Fibroblast of gingiva (primary cell): Measurements from ENCODE around the gene CHRM4.

ENCODE experiments used
- DNase-seq: peaks from one replicate; pipeline ENCODE4 v3.0.0-alpha.2; 2011; ENCODE audit warnings: low read depth

Gene CHRM4

DNA sequence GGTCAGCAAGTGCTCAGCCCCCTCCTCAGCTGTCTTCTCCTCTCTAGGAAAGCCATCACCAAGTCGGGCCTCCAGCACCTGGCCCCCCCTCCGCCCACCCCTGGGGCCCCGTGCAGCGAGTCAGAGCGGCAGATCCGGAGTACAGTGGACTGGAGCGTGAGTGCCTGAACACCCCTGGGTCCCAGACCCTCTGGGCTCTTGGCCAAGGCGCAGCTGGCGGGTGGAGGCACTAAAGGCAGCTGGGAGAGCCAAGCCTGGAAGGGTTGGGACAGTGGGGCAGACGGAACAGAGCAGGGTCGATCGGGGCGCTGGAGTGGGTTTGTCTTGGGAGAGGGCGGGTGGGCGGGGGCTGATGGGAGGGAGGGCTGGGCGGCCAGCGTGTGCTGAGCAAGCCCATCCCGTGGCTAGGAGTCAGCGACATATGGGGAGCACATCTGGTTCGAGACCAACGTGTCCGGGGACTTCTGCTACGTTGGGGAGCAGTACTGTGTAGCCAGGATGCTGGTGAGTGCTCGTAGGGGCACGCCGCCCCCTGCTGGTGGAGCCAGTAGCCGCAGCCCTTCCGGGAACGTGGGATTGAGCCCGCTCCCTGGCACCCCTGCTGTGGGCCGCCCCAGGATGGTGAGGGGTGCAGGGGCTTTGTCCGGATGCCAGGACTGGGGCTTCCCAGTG lies 24.2 kb downstream of the CHRM4 start:
- DNase-seq = peak; percentile 41

DNA sequence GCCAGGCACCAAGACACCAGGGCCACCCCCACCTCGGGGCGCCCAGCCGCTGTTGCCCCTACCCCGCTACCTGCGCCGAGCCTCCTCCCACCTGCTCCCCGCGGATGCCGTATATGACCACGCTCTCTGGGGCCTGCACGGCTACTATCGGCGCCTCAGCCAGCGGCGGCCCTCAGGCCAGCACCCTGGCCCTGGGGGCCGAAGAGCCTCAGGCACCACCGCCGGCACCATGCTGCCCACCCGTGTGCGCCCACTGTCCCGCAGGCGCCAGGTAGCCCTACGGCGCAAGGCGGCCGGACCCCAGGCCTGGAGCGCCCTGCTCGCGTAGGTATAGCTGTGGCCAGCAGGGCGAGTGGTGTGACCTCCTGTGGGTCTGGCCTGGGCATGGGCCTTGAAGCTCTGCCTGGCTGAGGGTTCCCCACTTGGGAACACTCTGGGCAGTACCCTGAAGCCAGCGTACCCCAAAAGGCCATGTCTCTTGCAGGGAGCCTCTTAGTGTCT lies 24.9 kb downstream of the CHRM4 start:
- no peak for DNase-seq

DNA sequence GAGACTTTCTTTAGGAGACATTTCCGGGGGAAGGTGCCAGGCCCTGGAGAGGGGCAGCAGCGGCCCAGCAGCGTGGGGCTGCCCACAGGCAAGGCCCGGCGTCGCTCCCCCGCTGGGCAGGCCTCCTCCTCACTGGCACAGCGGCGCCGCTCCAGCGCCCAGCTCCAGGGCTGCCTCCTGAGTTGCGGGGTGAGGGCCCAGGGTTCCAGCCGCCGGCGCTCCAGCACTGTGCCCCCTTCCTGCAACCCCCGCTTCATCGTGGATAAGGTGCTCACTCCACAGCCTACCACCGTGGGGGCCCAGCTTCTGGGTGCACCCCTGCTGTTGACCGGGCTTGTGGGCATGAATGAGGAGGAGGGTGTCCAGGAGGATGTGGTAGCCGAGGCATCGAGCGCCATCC lies 25.3 kb downstream of the CHRM4 start:
- DNase-seq = no peak

DNA sequence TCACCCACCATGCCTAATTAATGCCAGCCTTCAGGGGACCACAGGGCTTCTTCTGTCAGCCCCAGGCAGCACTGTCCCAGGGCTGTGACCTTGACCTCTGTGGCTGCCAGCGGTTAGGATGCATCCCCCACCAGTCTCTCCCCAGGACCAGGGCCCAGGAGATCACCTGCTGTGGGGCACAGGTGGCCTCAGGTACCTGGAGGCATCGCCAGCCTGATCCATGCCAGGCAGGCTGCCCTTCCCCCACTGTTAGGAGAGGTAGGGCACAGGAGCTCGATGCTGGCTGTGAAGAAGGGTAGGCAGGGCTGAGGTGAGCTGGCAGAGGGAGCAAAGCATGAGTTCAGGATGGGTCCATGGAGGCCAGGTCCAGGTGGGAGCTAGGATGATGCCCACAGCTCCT lies 26.8 kb downstream of the CHRM4 start:
- no peak for DNase-seq

DNA sequence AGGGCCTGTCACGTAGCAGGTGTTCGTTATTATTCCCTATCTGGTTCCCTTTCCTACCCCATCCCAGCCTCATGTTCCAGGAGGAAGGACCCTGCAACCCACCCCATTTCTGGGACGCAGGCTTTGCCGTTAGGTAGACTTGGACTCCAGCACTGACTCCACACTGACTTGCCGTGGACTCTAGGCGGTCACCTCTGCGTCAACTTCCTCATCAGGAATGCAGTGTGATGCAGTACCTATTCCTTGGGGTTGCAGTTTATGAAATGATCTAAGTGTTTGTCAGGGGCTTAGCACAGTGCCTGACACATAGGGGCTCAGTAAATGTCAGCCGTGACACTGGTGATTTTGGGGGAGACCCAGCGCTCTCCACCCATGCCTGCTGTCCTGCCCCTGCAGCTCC lies 27.5 kb downstream of the CHRM4 start:
- DNase-seq = no peak

DNA sequence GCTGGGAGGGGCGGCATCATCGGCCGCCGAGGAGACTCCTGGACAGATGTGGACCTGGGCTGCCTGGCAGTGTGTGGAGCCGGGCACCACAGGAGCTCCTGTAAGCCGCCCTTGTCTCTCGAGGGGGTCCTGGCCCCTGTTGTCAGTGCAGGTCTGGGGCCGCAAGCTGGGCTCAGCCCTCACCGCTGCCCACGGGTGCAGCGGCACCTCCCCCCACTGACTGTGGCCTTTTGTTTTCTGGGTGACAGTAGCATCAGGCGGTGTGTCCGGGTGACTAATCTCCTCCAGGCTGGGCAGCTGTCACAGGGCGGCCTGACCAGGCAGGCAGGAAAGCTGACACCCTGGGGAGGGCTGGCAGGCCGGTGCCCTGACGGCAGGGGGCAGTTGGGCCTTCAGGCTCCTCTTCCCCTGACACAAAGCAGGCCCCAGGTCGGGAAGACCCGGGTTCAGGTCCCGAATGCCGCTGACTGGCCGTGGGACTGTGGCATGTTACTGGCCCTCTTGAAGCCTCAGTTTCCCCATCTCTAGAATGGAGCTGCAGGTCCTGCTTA lies 28.0 kb downstream of the CHRM4 start:
- DNase-seq = peak; percentile 67

DNA sequence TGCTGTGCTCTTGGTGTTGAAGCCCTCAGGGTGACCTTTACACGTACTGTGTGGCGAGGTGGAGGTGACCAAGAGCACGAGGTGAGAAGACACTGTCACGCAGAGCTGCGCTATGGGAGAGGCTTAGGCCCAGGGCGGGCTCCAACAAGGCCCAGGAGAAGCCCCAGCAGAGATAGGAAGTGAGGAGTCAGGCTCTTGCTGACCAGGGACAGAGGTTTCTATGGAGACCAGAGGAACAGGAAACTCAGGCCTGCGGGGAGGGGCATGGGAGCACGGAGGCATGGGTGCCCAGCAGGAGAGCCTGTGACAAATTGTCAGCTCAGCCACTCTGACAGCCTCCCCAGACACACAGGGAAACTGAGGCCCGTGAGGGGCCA lies 28.6 kb downstream of the CHRM4 start:
- DNase-seq = peak; percentile 61

DNA sequence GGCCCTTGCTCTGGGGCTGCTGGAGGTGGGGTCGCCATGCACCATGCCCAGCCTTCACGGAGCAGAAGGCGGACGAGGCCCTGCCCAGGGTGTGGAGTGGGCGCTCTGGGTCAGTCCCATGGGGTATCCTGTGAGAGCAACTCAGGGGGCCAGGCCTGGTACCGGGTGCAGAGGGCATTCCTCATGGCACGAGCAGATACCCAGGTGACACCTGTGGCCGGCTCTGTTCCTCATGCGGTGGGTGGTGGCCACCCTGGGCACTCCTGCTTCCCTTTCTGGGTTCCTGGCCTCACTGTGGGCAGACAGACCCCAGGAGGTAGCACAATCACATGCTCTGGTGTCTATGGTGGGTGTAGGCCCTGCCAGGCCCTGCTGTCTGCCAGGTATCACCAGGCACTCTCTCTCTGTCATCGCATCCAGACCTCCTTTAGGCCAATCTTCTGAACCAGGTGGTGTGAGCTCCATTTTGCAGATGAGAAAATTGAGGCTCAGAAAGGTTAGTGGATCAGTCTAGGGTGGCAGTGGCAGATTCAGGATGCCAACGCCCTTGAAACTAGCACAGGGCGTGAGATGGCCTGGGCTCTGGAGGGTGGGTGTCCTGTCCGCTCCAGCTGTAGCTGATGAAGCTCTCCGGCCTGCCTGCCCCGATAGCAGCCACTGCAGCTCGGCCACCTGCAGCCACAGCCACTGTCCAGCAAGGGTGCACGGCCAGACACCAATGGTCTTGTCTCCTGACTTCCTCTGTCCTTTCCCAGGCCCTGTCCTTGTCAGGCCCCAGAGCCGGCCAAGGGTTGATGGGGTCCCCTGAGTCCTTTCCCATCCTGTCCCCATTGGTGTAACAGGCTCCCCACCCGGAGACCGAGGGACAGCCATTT lies 29.2 kb downstream of the CHRM4 start:
- DNase-seq = no peak

DNA sequence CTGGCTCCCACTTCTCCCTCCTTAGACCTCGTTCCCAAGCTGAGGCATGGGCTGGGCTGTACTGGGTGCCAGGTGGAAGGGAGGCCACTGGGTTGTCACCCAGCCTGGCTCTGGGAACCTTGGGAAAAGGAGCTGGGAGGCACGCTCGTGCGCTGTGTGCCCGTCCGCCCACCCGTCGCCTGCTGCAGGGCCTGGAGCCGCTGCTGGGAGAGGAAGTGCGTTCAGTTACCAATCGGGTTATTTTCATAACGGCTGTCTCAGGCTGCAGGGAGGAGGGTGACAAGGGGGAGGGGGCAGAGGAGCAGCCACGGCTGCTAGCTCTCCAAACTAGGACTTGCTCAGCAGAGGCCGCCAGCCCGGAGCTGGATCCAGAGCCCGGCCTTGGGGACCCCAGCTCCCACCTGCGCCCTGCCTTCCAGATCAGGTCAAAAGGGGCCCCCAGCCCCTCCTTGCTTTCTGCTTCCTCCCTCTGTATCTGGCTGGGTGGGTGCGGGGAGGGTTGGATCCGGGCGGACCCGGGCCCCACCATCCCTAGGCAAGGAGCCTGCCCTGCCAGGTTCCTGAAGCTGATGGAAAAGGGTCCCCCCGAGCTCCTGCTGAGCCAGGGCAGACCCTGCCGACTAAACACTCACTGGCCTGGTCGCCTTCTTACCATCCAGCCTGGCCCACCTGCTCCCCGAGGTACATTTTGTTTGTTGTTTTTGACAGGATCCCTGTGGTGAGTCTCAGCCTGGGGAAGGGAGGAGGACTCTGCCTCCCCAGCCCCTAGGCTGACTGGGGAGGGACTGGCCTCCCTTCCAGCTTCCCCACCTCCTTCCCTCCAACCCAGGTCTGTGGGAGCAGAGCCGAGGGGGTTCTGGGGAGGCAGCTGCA lies 30.1 kb downstream of the CHRM4 start:
- DNase-seq = no peak

DNA sequence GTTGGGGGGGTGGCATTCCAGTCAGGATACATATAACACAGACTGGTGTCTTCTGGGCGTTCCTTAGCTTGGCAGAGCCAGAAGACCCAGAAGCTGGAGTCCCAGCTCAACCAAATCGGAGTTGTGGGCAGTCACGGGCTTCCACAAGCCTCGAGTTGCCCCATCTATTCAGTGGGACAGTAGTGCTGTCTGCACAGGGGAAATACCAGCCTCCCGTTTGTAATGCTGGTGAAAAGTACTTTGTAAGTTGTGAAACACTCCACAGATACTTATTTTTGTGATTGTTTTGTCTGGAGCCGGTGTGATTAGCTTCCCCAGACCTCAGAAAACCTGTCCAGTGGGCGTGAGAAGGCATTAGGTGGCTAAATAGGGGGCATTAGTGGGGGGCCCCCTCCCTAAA lies 30.7 kb downstream of the CHRM4 start:
- DNase-seq = no peak

DNA sequence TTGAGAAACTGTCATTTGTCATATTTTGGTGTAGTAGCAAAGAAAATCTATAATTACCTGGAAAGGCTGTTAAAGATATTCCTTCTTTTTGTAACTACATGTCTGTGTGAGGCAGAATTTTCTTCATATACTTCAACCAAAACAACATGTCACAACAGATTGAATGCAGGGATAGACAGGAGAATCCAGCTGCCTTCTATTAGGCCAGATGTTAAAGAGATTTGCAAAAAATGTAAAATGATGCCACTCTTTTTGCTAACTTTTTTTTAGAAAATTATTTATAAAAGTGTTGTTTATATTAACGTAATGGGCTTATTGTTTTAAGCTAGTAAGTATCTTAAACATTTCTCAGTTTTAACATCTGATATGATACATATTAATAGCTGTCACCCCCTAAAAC lies 31.6 kb downstream of the CHRM4 start:
- DNase-seq = peak; percentile 58

DNA sequence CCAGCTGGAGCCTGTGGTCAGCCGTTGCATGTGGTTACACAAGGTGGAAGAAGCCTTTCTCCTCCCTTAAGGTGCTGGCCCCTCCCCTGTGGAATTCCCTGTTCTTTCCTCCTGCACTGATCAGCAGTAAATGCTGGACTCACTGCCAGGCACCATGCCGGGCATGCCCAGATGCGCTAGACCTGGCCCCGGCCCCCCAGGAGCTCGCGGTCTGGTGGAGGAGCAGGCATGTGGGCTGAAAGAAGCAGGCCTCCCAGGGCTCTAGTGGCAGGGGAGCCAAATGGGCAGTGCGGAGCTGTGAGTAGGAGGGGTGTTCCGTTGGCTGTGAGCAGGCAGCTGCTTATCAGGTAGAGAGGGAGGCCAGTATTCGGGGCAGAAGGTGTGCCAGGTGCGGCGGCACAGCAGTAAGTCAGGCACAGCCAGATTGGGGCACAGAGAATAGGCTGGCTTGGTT lies 34.1 kb downstream of the CHRM4 start:
- DNase-seq = no peak

DNA sequence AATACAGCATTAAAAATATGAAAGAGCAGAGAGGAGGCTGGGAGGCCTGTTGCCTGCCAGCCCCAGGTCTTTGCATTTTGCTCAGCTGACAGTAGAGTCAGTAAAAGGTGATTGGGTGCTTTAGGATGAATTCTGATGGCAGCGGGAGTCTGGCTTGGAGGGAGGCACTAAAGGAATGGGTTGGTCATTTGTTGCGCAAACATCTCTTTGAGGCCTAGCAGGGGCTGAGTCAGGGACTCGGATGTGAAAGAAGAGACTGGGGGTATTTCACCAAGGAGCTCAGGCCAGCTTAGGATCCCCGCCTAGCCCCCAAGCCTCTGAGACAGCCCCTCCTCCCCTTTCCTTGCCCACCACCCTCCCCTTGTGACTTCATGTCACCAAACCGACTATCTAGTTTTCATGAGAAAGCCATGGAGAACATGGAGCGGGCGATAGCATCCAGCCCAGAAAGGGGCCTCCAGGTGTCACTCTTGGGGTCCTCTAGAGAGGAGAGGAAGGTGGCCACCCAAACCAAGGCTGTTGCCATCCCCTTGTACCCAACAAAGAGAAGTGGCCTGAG lies 34.6 kb downstream of the CHRM4 start:
- DNase-seq = peak; percentile 42

DNA sequence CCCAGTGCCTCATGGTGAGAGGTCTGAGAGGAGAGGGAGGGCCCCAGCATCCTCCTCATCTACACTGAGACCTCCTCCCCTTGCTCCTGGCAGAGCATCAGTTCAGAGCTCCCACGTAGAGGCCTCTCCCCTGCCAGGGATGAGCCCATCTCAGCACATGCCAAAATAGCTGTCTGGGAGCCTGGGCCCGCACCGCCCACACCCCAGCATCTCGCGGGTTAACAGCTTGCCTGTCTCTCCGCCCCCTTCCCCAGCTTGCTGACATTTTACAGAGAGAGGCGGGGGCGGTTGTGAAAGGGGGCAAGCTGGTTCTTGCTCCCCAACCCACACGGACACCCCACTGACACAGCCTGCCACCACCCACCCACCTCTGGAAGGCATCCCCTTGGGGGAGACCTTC lies 37.9 kb downstream of the CHRM4 start:
- no peak for DNase-seq

DNA sequence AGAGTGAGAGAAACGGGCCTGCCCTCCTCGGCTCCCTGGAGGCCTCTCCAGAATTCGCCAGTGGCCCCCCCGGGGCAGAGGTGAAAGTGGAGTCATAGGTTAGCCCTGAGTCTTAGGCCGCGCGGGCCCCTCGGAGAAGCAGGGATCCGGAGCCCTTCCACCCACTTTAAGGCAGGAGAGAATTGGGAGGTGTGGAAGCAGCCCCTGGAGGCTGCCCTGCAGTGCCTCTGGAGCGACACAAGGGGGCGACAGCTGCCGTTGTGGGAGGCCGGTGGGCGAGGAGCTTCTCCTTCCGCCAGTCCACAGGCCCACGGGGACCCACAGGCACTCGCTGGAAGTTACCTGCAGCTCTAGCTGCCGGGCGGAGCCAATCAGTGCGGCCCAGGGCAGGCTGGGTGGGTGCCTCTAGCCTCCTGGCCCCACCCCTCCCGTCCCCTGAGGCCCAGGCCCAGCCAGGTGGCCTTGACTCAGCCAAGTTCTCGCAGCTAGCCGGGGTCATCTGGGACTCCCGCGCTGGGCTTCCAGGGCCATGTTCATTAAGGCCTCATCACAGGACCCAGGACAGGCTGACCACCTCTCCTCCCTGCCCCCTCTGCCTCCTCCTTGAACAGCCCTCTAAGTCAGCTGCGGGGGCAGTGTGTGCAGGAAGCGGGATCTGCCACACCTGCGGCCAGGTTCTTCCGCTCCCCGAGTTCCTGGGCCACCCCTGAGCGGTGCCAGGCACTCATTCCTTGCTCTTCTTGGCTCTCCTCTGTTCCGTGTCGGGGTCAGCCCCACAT lies 39.3 kb downstream of the CHRM4 start:
- DNase-seq = no peak

DNA sequence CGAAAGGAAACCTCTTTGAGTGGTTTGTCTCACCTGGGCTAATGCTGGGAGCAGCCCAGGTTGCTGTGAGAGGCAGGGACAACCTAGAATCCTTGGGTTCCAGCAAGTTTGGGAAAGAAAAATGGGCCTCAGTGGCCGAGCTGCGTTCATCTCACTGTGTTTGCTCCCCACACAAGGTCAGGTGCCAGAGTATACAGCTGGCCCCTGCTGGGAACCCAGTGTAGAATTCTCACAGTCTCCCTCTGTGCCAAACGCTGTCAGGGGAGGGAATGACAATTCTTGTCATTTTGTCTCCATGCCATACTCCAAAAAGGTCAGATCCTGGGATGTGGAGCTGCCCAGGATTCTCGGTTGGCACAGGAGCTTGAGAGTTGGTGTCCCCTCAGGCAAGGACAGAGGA lies 40.0 kb downstream of the CHRM4 start:
- no peak for DNase-seq

DNA sequence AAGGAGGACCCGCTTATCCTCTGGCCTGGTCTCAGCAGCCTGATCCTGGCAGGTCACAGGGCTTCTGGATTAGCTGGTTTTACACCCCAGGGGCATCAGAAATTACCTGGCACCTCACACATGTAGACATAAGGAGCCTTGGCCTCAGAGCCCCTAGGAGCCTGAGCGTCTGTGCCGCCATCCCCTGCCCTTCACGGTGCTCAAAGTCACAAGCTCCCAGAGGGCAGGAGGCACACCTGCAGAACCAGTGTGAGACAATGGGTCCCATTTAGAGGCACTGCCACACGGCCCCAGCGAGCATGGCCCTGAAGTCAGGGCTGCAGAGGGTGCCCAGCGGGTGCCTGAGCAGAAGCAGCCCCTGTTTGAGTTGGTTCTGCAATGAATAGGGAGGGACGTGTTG lies 40.4 kb downstream of the CHRM4 start:
- no peak for DNase-seq

DNA sequence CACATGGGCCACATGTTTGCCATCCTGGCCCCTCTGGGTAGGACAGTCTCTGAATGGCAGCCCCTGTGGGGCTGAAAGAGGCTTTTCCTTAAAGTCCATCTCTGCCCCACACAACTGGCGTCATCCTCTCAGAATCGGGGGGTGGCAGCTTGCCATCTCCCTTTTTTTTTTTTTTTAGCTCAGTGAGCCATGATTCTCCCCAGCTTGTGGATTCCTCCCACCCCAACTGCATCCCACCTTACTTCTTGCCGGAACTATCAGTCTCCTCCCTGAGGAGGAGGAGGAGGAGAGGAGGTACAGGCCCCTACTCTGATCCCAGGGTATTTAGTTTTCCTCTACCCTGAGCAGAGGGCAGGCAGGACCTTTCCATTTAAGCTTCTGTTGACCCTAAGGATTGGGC lies 40.9 kb downstream of the CHRM4 start:
- DNase-seq = no peak

DNA sequence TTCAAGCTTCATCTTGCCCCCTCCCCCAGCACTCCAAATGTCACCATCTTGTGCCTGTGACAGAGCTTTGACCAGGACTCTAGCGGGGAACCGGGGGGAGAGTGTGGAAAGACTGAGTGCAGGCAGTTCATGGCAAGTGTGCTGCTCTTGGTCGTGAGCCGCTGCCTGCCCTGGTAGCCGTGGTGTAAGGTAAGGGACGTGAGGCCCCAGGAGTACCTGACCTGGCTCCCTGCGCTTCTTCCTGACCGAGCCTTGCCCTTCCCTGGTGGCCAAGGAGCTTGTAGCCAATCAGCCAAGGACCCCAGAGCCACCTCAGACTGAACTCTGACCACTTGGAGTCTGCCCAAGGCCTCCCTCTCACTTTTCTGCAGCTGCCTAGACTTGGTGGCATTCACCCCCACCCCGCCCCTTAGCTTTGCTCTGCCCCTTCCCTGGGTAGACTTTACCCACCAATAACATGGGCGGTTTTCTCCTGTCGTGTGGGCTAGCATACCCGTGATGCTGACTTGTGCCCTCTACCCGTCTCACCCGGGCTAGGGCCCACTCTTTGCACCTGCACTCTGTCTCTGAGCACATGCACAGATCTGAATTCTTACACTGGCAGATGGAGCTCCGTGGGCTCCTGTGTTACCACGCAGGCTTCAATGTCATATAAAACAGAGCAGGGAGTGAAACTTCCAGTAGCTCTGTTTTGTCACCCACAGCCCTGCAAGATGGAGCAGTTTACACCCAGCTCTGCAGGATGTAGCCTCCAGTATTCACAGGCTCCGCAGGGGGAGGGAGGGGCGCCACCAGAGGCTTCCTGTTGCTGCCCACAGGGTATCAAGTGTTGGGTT lies 42.8 kb downstream of the CHRM4 start:
- DNase-seq = no peak
